Measurements from ENCODE around the gene RGS14.
"Not testable (repeated sequence)": the region's sequence is repeated elsewhere in the genome, so short reads cannot be mapped to it uniquely, and the experiment has no call there.

RGS14 gene

GRCh38 chr5:177366528-177367322, 9.0 kb downstream of the RGS14 start:
- DNase-seq: peak in 1 of 3 experiments; percentile 63

DNA sequence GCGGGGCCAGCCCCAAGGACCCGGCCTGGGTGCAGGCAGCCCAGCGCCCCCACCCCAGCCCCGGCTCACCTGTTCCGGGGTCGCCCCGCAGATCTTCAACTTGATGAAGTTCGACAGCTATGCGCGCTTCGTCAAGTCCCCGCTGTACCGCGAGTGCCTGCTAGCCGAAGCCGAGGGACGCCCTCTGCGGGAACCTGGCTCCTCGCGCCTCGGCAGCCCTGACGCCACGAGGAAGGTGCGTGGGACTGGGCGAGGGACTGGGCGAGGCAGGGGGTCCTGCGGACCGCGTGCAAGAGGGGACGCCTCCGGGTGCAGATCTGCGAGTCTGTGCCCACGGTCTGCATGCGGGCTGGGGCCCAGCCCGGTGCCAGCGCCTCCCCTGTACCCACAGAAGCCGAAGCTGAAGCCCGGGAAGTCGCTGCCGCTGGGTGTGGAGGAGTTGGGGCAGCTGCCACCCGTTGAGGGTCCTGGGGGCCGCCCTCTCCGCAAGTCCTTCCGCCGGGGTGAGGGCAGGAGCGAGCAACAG, 9.7 kb downstream of the RGS14 start:
- no peak for DNase-seq

DNA sequence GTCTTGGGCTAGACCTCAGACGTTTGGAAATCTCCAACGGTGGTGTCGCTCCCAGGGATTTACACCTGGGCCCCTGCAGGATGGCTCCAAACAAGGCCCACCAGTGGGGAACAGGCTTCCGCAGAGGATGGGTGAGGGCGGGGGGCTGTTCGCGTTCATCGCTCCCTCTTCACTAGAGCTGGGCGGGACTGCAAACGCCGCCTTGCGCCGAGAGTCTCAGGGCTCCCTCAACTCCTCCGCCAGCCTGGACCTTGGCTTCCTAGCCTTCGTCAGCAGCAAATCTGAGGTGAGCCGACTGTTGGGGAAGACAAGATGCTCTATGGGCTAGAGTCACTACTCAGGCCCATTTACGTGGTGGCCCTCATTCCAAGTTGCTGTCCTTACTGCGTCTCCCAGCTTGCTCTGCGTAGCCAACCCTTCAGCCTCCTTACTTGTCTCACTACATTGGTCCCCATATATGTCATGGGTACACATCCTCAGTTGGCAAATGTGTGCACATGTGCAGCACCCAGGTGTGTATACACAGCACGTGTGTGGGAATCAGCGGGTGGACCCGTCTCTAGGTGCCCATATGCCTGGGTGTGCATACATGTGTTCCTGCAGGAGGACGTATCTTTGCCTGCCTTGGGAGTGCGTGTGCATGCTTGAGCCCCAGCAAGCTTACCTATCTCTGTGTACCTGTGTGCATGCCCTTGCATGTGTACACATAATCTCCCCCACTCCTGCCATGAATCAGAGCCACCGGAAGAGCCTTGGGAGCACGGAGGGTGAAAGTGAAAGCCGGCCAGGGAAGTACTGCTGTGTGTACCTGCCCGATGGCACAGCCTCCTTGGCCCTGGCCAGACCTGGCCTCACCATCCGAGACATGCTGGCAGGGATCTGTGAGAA, 10.5 kb downstream of the RGS14 start:
- no peak for DNase-seq

DNA sequence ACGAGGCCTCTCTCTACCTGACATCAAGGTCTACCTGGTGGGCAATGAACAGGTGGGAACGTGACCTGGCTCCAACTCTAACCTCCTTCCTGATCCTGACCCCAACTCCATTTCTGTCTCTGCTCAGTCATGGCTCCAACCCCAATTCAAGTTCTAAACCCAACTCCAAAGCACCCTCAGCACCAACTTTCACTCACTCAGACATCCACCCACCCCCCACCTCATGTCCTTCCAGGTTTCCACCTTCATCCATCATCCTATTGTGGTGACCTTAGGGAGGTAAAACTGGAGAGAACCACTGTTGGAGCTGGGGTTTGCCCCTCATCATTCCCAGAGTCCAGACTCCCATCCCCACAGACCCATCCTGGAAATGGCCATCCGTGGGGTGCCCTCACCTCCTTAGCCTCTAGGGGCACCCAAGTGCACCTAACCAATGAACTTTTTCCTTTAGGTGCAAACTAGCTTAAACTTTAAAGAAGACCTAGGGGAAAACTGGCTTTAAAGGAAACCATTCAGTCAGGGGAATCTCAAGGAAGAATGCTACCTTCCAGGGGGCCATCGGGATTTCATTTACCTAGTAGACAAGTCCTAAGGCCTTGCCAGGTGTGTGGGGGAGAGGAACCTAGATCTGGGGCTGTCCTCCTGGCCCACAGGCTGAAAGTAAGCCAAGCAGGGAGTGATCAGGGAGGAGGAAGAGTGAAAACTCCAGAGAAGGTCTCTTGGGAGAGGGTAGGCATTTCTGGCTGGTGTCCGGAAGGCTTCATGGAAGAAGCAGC, 11.3 kb downstream of the RGS14 start:
- peak in 2 of 3 experiments; percentile 6 to 7 for DNase-seq

DNA sequence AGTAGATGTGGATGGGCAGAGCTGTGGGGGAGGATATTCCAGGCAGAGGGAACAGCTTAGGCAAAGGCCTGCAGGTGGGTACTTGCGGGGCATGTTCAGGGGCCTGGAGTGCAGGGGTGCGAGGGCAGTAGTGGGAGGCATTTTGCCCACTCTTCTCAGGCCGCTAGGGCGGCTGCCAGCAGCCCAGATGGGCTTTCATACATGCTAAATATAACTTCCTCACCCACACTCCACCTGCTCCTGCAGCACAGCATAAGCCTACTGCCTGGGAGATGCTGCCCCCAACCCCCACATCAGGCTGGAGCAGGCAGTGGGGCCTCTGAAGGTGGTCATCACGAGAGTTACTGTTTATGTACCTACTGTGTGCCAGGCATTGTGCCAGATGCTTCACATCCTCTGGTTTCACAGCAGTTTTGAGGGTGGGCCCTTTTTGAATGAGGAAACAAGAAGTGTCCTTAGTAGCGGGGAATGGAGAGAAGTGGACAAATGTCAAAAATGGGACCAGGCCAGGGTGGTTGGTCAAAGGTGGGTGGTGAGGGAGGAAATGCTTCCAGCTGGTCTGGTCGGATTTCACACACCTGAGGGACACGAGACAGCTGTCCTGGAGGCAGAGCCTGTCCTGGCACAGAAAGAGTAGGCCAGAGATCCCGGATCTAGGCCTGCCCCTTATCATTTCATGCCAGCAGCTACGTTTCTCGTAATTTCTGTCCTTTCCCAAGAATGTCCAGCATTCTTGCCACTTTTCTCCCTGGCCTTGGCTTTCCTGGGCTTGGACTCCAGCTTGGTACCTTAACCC, 12.1 kb downstream of the RGS14 start:
- DNase-seq: no peak

DNA sequence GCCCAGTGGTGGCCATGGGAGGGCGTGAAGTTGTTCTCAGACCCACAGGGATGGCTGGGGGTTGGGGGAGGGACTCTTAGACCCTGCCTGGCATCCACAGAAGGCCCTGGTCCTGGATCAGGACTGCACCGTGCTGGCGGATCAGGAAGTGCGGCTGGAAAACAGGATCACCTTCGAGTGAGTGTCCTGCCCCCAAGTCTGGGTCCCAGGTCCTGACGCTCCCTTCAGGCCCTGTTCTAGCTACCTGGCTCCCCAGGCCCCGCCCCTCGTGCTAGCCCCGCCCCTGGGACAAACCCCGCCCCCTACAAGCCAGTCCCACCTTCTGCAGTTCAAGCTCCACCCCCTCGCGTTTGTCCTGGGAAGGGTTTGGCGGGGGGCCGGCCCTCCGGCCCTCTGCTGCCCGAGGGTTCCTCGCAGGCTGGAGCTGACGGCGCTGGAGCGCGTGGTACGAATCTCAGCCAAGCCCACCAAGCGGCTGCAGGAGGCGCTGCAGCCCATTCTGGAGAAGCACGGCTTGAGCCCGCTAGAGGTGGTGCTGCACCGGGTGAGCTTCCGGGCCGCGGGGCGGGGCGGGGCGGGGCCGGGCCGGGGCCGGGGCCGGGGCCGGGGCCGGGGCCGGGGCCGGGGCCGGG, 12.9 kb downstream of the RGS14 start:
- DNase-seq: peak; percentile 68 to 85 (median 84)

GRCh38 chr5:177371120-177372033, 13.7 kb downstream of the RGS14 start:
- DNase-seq: no peak

- DNase-seq: no peak
Measured at GRCh38 chr5:177372034-177372896, 14.5 kb downstream of the RGS14 start.

DNA sequence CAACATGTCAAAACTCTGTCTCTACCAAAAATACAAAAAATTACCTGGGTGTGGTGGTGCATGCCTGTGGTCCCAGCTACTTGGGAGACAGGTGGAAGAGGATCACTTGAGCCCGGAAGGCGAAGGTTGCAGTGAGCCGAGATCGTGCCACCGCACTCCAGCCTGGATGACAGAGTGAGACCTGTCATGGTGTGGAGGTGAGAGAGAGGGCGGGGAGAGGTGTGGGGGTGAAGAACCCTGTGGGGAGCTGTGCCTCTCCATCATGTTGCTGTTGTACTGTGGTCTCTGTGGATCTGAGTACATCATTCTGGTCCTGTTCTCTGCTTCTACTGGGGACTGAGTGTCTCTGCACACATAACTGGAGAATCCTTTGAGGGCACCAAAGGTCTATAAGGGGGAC, 15.2 kb downstream of the RGS14 start:
- DNase-seq: no peak

DNA sequence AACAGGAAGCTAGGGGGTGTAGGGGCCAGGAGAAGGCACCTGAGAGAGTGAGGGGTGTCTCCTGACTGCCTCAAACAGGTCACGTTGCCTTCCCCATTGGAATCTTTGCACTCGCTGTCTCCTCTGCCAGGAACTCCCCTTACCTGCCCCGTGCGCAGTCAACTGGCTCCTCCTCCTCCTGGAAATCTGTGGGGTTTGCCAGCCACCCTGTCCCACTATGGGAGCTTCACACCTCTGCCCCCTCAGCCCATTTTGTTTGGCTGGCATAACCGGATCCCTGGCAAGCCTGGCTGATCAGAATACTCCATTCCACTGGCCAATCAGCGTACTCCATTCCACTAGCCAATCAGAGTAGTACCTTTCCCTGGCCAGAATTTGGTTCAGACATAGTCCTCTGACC, 16.1 kb downstream of the RGS14 start:
- no peak for DNase-seq

DNA sequence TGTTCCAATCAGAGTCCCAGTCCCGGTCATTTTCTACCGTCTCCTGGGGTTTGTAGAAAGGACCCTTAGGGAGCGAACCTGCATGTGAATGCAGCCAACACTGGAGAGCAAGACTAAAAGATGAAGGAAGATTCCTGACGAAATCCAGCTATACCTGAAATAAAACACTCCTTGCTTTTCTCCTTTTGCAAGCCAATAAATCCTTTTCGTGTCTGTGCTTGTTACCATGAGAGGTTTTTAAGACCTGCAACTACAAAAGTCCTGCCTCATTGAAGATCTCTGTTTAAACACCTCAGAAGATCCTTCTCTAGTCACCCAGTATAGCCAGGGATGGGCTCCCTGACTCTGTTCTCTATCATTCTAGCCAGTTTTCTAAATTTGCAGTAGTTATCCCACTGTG, 16.5 kb downstream of the RGS14 start:
- no peak for DNase-seq

DNA sequence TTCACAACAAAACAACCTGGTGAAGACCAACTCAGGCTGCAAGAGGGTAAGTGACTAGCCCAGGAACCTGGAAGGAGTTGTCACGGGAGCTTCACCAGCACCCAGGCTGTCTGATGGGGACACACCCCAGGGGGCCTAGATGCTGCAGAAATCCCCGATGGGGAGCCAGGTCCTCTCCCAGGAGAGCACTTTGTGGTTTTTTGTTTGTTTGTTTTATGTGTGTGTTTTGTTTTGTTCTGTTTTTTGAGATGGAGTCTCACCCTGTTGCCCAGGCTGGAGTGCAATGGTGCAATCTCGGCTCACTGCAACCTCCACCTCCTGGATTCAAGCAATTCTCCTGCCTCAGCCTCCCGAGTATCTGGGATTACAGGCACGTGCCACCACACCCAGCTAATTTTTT, 17.8 kb downstream of the RGS14 start:
- DNase-seq: not testable (repeated sequence)

DNA sequence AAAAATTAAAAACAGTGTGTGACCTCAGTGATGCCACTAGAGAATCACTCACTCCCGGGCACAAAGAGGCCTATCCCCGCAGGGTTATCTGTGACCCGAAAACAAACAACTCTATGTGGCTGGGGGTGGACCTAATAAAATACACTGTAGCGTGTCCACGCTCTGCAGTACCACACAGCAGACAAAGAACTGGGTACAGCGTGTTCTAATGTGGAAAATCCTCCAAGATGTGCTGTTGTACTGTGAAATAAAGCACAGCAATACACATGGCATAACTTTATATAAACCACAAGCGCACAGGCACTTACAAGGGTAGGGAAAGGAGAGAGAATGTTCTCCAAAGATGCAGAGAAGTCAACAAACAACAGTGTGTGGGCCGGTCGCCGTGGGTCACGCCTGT, 18.4 kb downstream of the RGS14 start:
- DNase-seq: no peak

- DNase-seq: no peak
Measured at GRCh38 chr5:177377851-177378776, 20.4 kb downstream of the RGS14 start.

- DNase-seq: no peak
Measured at GRCh38 chr5:177378884-177379883, 21.5 kb downstream of the RGS14 start.

DNA sequence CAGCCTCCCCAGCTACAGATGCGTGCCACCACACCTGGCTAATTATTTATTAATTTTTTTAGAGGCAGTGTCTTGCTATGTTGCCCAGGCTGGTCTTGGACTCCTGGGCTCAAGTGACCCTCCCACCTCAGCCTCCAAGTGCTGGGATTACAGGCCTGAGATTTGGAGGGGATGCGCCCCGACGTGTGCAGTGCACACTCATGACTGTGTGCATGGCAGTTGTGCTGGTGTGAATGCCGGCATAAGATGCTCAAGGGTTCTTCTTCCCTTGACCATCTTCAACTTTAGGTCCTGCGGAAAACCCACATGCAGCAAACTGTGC, 23.0 kb downstream of the RGS14 start:
- no peak for DNase-seq

GRCh38 chr5:177382423-177383029, 24.8 kb downstream of the RGS14 start:
- no peak for DNase-seq
